Measurements from ENCODE around the gene APP.
"Not testable (repeated sequence)": the region's sequence is repeated elsewhere in the genome, so short reads cannot be mapped to it uniquely, and the experiment has no call there.

APP gene

GRCh38 chr21:26061437-26061836, 109.1 kb downstream of the APP start:
- DNase-seq (ENCODE audit: low spot score): no peak

DNA sequence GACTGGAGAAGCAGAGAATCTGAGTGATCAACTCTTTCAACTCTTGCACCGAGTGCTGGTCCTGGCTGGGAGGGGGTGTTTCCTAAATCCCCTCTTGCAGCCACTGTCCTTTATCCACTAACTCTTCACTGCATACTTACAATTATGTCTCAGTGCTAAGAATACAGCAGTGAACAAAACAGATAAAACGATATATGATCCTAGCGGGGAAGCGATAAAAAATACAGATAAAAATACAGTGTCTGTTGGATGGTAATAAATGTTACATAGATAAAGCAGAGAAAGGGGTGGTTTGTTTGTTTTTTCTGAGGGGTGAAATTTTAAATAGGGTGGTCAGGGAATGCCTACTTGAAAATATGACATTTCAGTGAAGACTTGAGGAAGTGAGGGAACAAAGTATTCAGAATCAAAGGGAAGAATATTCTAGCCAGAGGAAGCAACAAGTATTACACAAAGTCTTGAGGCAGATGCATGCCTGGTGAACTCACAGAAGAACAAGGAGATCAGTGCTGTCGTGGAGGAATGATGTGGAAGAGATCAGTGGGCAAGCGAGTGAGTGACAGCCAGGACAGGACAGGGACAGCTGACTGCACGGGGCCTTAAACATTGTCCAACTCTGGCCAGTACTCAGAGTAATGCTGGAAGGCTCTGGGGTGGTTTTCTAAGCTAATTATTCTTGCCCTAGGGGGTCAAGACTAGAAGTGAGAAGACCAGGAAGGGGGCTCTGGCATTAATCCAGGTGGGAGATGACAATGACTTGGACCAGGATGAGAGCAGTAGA, 110.0 kb downstream of the APP start:
- DNase-seq (ENCODE audit: low spot score): no peak

GRCh38 chr21:26057477-26058170, 112.9 kb downstream of the APP start:
- DNase-seq (ENCODE audit: low spot score): no peak

DNA sequence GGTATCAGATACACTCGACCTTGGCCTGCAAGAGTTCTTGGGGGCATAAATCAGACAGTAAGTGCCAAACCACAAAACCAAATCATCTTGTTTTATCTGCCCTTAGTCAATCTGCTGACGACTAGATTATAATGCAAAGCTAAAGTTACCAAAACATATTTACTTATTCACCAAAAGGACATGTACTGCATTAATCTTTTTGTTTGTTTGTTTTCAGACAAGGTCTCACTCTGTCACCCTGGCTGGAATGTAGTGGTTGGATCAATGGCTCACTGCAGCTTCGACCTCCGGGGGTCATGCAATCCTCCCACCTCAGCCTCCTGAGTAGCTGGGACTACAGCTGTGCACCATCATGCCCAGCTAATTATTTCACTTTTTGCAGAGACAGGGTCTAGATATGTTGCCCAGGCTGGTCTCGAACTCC, 114.7 kb downstream of the APP start:
- DNase-seq (ENCODE audit: low spot score): no peak

GRCh38 chr21:26055010-26055409, 115.6 kb downstream of the APP start:
- DNase-seq (ENCODE audit: low spot score): no peak

- DNase-seq (ENCODE audit: low spot score): no peak
Measured at GRCh38 chr21:26052057-26052456, 118.5 kb downstream of the APP start.

- no peak for DNase-seq (ENCODE audit: low spot score)
Measured at GRCh38 chr21:26050857-26051256, 119.7 kb downstream of the APP start.

GRCh38 chr21:26049803-26050202, 120.8 kb downstream of the APP start:
- no peak for DNase-seq (ENCODE audit: low spot score)

DNA sequence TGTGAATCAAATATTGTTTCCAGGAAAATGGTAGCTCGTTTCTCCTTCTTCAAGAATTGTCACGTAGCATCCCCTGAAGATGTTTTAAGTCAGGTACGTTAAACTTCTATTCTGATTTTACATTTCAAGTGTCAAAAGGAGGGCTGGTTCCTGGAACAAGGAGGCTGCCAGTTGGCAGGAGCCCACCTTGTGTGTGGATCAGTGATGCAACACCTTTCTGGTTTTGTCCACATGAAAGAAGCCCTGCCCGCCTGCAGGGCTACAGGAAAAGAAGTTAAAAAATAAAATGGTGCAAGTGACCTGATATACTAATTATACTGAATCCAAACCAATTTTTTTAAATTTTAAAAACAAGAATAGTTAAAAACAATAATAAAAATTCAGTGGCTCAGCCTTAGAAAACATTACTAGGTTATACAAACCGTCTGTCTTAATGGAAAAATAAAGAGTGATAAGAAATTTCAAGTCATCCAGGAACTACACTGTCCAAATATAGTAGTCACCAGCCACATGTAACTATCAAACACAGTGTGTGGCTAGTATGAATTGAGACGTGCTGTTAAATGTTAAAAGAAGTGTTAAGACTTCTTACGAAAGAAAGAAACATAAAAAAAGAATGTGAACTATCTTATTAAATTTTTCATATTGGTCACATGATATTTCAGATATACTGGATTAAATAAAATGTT, 123.1 kb downstream of the APP start:
- no peak for DNase-seq (ENCODE audit: low spot score)

- DNase-seq (ENCODE audit: low spot score): no peak
Measured at GRCh38 chr21:26043891-26044290, 126.7 kb downstream of the APP start.

- DNase-seq (ENCODE audit: low spot score): no peak
Measured at GRCh38 chr21:26042181-26042876, 128.2 kb downstream of the APP start.

- no peak for DNase-seq (ENCODE audit: low spot score)
Measured at GRCh38 chr21:26041431-26042180, 129.0 kb downstream of the APP start.

GRCh38 chr21:26036916-26037315, 133.7 kb downstream of the APP start:
- no peak for DNase-seq (ENCODE audit: low spot score)

- DNase-seq (ENCODE audit: low spot score): no peak
Measured at GRCh38 chr21:26032263-26032662, 138.3 kb downstream of the APP start.

- DNase-seq (ENCODE audit: low spot score): no peak
Measured at GRCh38 chr21:26028183-26028582, 142.4 kb downstream of the APP start.

DNA sequence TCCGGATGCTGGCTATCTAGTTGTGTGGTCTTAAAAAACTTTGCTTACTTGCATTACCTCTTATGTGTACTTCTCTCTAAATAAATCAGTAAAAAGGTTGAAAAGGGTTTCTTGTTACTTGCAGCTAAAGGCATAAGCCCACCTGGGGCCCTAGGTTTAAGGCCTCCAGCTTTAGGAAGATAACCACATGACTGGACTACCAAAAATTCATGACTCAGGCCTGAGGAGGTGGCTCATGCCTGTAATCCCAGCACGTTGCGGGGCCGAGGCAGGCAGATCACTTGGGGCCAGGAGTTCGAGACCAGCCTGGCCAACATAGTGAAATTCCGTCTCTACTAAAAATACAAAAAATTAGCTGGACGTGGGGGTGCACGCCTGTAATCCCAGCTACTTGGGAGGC, 142.9 kb downstream of the APP start:
- DNase-seq (ENCODE audit: low spot score): no peak

GRCh38 chr21:26025536-26026512, 144.7 kb downstream of the APP start:
- DNase-seq (ENCODE audit: low spot score): no peak

DNA sequence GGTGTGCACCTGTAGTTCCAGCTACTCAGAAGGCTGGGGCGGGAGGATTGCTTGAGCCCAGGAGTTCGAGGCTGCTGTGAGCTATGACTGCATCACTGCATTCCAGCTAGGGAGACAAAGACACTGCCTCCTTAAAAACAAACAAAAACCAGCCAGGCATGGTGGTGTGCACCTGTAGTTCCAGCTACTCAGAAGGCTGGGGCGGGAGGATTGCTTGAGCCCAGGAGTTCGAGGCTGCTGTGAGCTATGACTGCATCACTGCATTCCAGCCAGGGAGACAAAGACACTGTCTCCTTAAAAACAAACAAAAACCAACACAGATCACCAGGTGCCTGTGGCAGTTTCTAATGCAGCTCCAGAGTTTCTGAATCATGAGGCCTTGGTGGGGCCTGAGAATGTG, 147.2 kb downstream of the APP start:
- not testable (repeated sequence) for DNase-seq (ENCODE audit: low spot score)

DNA sequence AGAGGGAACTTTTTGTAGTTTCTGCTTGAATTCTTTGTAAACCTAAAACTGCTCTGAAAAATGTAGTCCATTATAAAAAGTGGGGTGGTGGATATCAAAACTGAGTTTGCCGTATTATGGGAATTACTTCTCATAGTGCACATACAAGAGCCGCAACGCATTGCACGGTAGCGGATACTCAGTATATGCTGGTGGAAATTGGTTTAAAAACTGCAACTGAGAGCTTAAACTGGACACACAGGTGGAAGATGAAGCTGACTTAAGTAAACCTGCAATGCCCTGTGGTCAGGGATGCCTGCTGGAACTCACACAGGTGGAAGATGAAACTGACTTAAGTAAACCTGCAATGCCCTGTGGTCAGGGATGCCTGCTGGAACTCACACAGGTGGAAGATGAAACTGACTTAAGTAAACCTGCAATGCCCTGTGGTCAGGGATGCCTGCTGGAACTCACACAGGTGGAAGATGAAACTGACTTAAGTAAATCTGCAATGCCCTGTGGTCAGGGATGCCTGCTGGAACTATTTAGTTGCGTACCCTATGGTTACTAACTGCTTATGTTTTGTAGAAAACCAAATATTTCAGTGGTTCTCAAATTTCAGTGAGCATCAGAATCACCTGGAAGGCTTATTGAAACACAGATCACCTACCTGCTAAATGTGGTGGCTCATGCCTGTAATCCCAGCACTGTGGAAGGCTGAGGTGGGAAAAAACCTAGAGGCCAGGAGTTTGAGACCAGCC, 147.8 kb downstream of the APP start:
- not testable (repeated sequence) for DNase-seq (ENCODE audit: low spot score)

- no peak for DNase-seq (ENCODE audit: low spot score)
Measured at GRCh38 chr21:26020510-26020909, 150.1 kb downstream of the APP start.
